GM18907 (cell line): ENCODE measurements around the gene FMR1NB.

Source experiments
- ATAC-seq: cut with Tn5 transposase; IDR thresholded peaks from one replicate; pipeline ENCODE4 v1.9.1; 2021; ENCODE audit warnings: mild to moderate bottlenecking, moderate library complexity; ENCODE audit not compliant: unreplicated experiment

Gene FMR1NB

GRCh38 chrX:148069759-148070503 lies 88.8 kb downstream of the FMR1NB start:
- peak; percentile 94 for ATAC-seq

- no peak for ATAC-seq
These were observed 89.4 kb downstream of the FMR1NB start for GRCh38 chrX:148070504-148070877.
